HFFc6 (cell line): Measurements from ENCODE around the gene EEF2K. TPM values are rescaled to one million over a fixed set of nuclear protein-coding genes. Genes with fewer than 3 reads are reported as not detected.

Experiments
- DNase-seq: peaks from one replicate; pipeline ENCODE4 v3.0.0-alpha.2; 2018
- H3K27ac Mint-ChIP-seq: 2 replicates; pipeline ENCODE4 v1.8.0; 2020; ENCODE audit warnings: mild to moderate bottlenecking, mixed read lengths
- H3K27me3 Mint-ChIP-seq: 2 replicates; pipeline ENCODE4 v1.8.0; 2021; ENCODE audit warnings: mild to moderate bottlenecking, moderate library complexity, mixed read lengths; ENCODE audit not compliant: insufficient read depth
- H3K36me3 Mint-ChIP-seq: 2 replicates; pipeline ENCODE4 v1.8.0; 2021; ENCODE audit warnings: low read depth, mixed read lengths
- H3K4me1 Mint-ChIP-seq: 2 replicates; pipeline ENCODE4 v1.8.0; 2020; ENCODE audit warnings: low read depth, mixed read lengths
- H3K4me3 Mint-ChIP-seq: 2 replicates; pipeline ENCODE4 v1.8.0; 2020; ENCODE audit warnings: mild to moderate bottlenecking, moderate library complexity, mixed read lengths
- H3K9me3 Mint-ChIP-seq: 2 replicates; pipeline ENCODE4 v1.8.0; 2020; ENCODE audit warnings: mild to moderate bottlenecking, mixed read lengths
- CTCF ChIP-seq: fragments of 200-600 bp; sonication (generic); IDR thresholded peaks from 2 replicates; pipeline ENCODE4 v1.5.0; 2021; ENCODE audit warnings: antibody characterized with exemption, mild to moderate bottlenecking
- total RNA-seq, 6 experiments: library from RNA; stranded (reverse); fragmentation: NEBNext Ultra II Directional; extraction: Animal tissue kit (Norgen Biotek cat#: 25700); gene quantifications; 2 replicates in 1 of 6; 3 replicates in 5 of 6; pipeline ENCODE4 v1.2.3, GENCODE V29; 2021

Gene EEF2K
- total RNA-seq, 6 experiments from 2014 or later = 21.5 to 26.6 (median 23.5) TPM

GRCh38 chr16:22333457-22333994 is 127.4 kb downstream of the EEF2K start:
- Mint-ChIP-seq H3K27ac (no peak overlapping the region), H3K36me3 (peaks cover 71% of the 10 kb centered on the region), H3K27me3 (peaks cover 3% of the 10 kb centered on the region; the same call in 1 of the 2 replicates), H3K4me1 (0 out of 2 replicates have a peak, but pooled peaks cover 8% of the 10 kb centered on the region), H3K9me3 (peaks cover 8% of the 10 kb centered on the region; the same call in 1 of the 2 replicates), H3K4me3 (no peak overlapping the region)
- DNase-seq = no peak
- no peak for TF ChIP-seq CTCF

GRCh38 chr16:22335668-22336246 is 129.7 kb downstream of the EEF2K start:
- Mint-ChIP-seq H3K27me3 (peaks cover 3% of the 10 kb centered on the region; the same call in 1 of the 2 replicates), H3K9me3 (peaks cover 15% of the 10 kb centered on the region), H3K36me3 (peaks cover 83% of the 10 kb centered on the region), H3K4me3 (no peak overlapping the region), H3K27ac (no peak overlapping the region), H3K4me1 (0 out of 2 replicates have a peak, but pooled peaks cover 9% of the 10 kb centered on the region)
- TF ChIP-seq CTCF = no peak
- no peak for DNase-seq

GRCh38 chr16:22336581-22336980 is 130.5 kb downstream of the EEF2K start:
- Mint-ChIP-seq H3K4me1 (0 out of 2 replicates have a peak, but pooled peaks cover 9% of the 10 kb centered on the region), H3K4me3 (no peak overlapping the region), H3K27ac (no peak overlapping the region), H3K27me3 (peaks cover 4% of the 10 kb centered on the region), H3K36me3 (peaks cover 87% of the 10 kb centered on the region), H3K9me3 (peaks cover 23% of the 10 kb centered on the region)
- DNase-seq = no peak
- TF ChIP-seq CTCF = no peak

GRCh38 chr16:22337045-22337444 is 131.0 kb downstream of the EEF2K start:
- 0 out of 2 replicates have a peak, but pooled peaks cover 9% of the 10 kb centered on the region for H3K4me1 Mint-ChIP-seq
- peaks cover 26% of the 10 kb centered on the region for H3K9me3 Mint-ChIP-seq
- H3K36me3 Mint-ChIP-seq = peaks cover 87% of the 10 kb centered on the region
- TF ChIP-seq CTCF = no peak
- H3K27ac Mint-ChIP-seq = no peak overlapping the region
- no peak for DNase-seq
- H3K4me3 Mint-ChIP-seq = no peak overlapping the region
- peaks cover 6% of the 10 kb centered on the region for H3K27me3 Mint-ChIP-seq

GRCh38 chr16:22337849-22338635 is 132.0 kb downstream of the EEF2K start:
- TF ChIP-seq CTCF = no peak
- peaks cover 90% of the 10 kb centered on the region for H3K36me3 Mint-ChIP-seq
- no peak for DNase-seq
- 0 out of 2 replicates have a peak, but pooled peaks cover 14% of the 10 kb centered on the region for H3K4me1 Mint-ChIP-seq
- peaks cover 26% of the 10 kb centered on the region for H3K9me3 Mint-ChIP-seq
- H3K27ac Mint-ChIP-seq = no peak overlapping the region
- peaks cover 6% of the 10 kb centered on the region for H3K27me3 Mint-ChIP-seq
- no peak overlapping the region for H3K4me3 Mint-ChIP-seq

Other genes with a start within 250 kb of the EEF2K start
- gene PDZD9, start 205.2 kb upstream of the EEF2K start, total RNA-seq = not detected
- gene MOSMO, start 198.2 kb upstream of the EEF2K start, total RNA-seq = 10 to 100 TPM; 16.9 to 28.2 (median 22.7) TPM
- gene VWA3A, start 113.7 kb upstream of the EEF2K start, total RNA-seq = under 1 TPM in 2 of 6 experiments, not detected in 4; 0.09 to 0.41 TPM
- gene SDR42E2, start 43.8 kb upstream of the EEF2K start, total RNA-seq = not detected
- 10 to 100 TPM; 31.6 to 36.3 (median 32.6) TPM for gene POLR3E, start 91.1 kb downstream of the EEF2K start, total RNA-seq
- gene CDR2, start 168.3 kb downstream of the EEF2K start, total RNA-seq = 10 to 100 TPM; 35.9 to 43.4 (median 39.1) TPM